ENCODE measurements around the gene NPAS3.

- no peak for TF ChIP-seq POLR2AphosphoS5 (IDR thresholded peaks at IDR 0.05; ENCODE audit: low read depth, low read length)
- no peak for TF ChIP-seq SIN3A (IDR thresholded peaks at IDR 0.05; ENCODE audit: borderline replicate concordance, insufficient read depth, low read length)
Measured at GRCh38 chr14:33294419-33294818, 355.7 kb downstream of the NPAS3 start.

Measured in PFSK-1 (cell line).